CD14-positive monocyte (primary cell): ENCODE data around the gene MYO7B. TPM values are rescaled to one million over a fixed set of nuclear protein-coding genes. Genes with fewer than 3 reads are reported as not detected.

Experiments
- DNase-seq, 3 donors: peaks; one replicate each; pipeline ENCODE4 v3.0.0-alpha.2; 2011 to 2022
- H2AFZ ChIP-seq: 2 replicates; pipeline ENCODE4 v1.6.0; 2012; ENCODE audit warnings: mild to moderate bottlenecking, low read depth, low read length, inconsistent platforms; ENCODE audit not compliant: insufficient read depth, poor library complexity, severe bottlenecking
- H3K27ac ChIP-seq, 2 donors: 1 replicate in 1 of 2; 2 replicates in 1 of 2; pipeline ENCODE4 v1.5.1; 2012 to 2013; ENCODE audit warnings: low read length in 2 of 2, control low read depth in 1 of 2, inconsistent platforms in 1 of 2, low read depth in 1 of 2, mild to moderate bottlenecking in 1 of 2
- H3K27me3 ChIP-seq, 2 donors: one replicate each; pipeline versions ENCODE4 v1.6.0 to v1.6.1; 2011 to 2013; ENCODE audit warnings: low read length in 2 of 2; ENCODE audit not compliant: control insufficient read depth in 2 of 2, insufficient read depth in 2 of 2
- H3K36me3 ChIP-seq, 2 donors: replicated peaks in 1 of 2; 1 replicate in 1 of 2; 2 replicates in 1 of 2; pipeline versions ENCODE4 v1.5.1 to v1.6.1; 2012 to 2013; ENCODE audit warnings: low read length in 2 of 2, control low read depth in 1 of 2, inconsistent platforms in 1 of 2, mild to moderate bottlenecking in 1 of 2; ENCODE audit not compliant: insufficient read depth in 2 of 2, control insufficient read depth in 1 of 2
- H3K4me1 ChIP-seq, 2 donors: 1 replicate in 1 of 2; 2 replicates in 1 of 2; pipeline versions ENCODE4 v1.5.1 to v1.6.1; 2012 to 2013; ENCODE audit warnings: low read length in 2 of 2, control low read depth in 1 of 2, inconsistent platforms in 1 of 2, mild to moderate bottlenecking in 1 of 2, moderate library complexity in 1 of 2; ENCODE audit not compliant: insufficient read depth in 2 of 2, control insufficient read depth in 1 of 2
- H3K4me2 ChIP-seq: replicated peaks from 2 replicates; pipeline ENCODE3; 2012; ENCODE audit warnings: low read length, moderate library complexity, mild to moderate bottlenecking; ENCODE audit not compliant: poor library complexity, severe bottlenecking; ENCODE audit errors: extremely low read depth
- H3K4me3 ChIP-seq, 3 experiments: fragments of 200-600 bp in 1 of 3; sonication (generic) in 1 of 3; replicated peaks in 1 of 3; 1 replicate in 2 of 3; 2 replicates in 1 of 3; pipeline ENCODE4 v1.5.1; 2011 to 2013; ENCODE audit warnings: low read length in 3 of 3, mild to moderate bottlenecking in 3 of 3, control low read depth in 2 of 3, low read depth in 2 of 3, inconsistent platforms in 1 of 3, moderate library complexity in 1 of 3
- H3K79me2 ChIP-seq: 2 replicates; pipeline ENCODE4 v1.6.0; 2012; ENCODE audit warnings: mild to moderate bottlenecking, control low read depth, inconsistent platforms, low read length, moderate library complexity; ENCODE audit not compliant: insufficient read depth
- H3K9ac ChIP-seq: 2 replicates; pipeline ENCODE4 v1.6.0; 2017; ENCODE audit warnings: low read length, mild to moderate bottlenecking; ENCODE audit not compliant: insufficient read depth, poor library complexity, severe bottlenecking
- H3K9me3 ChIP-seq, 2 donors: replicated peaks in 1 of 2; 1 replicate in 1 of 2; 2 replicates in 1 of 2; pipeline versions ENCODE4 v1.5.1 to v1.6.1; 2012 to 2013; ENCODE audit warnings: low read length in 2 of 2, control low read depth in 1 of 2; ENCODE audit not compliant: control insufficient read depth in 1 of 2, insufficient read depth in 1 of 2
- H4K20me1 ChIP-seq: 2 replicates; pipeline ENCODE4 v1.6.0; 2012; ENCODE audit warnings: mild to moderate bottlenecking, low read length, control low read depth, moderate library complexity; ENCODE audit not compliant: insufficient read depth
- H3K27ac Mint-ChIP-seq, 7 donors: one replicate each; pipeline ENCODE4 v1.8.0; 2020; ENCODE audit warnings: mild to moderate bottlenecking in 7 of 7, mixed read lengths in 7 of 7, moderate library complexity in 6 of 7, inconsistent platforms in 2 of 7
- H3K27me3 Mint-ChIP-seq, 3 donors: one replicate each; pipeline ENCODE4 v1.8.0; 2021 to 2022; ENCODE audit warnings: low read depth in 3 of 3, mild to moderate bottlenecking in 3 of 3, mixed read lengths in 3 of 3, moderate library complexity in 3 of 3, inconsistent platforms in 1 of 3
- H3K36me3 Mint-ChIP-seq, 2 donors: one replicate each; pipeline ENCODE4 v1.8.0; 2020; ENCODE audit warnings: mixed read lengths in 2 of 2, inconsistent platforms in 1 of 2, mild to moderate bottlenecking in 1 of 2
- H3K4me1 Mint-ChIP-seq: one replicate; pipeline ENCODE4 v1.8.0; 2020; ENCODE audit warnings: mild to moderate bottlenecking, mixed read lengths
- H3K4me3 Mint-ChIP-seq, 2 donors: one replicate each; pipeline ENCODE4 v1.8.0; 2020; ENCODE audit warnings: mild to moderate bottlenecking in 2 of 2, mixed read lengths in 2 of 2, moderate library complexity in 1 of 2
- H3K9me3 Mint-ChIP-seq, 7 donors: one replicate each; pipeline ENCODE4 v1.8.0; 2020 to 2022; ENCODE audit warnings: mixed read lengths in 7 of 7, mild to moderate bottlenecking in 6 of 7, moderate library complexity in 6 of 7, inconsistent platforms in 2 of 7
- CTCF ChIP-seq: fragments of 200-600 bp; IDR thresholded peaks from one replicate; pipeline ENCODE4 v1.8.0; 2022; ENCODE audit warnings: antibody characterized with exemption, mild to moderate bottlenecking
- WGBS: methylation state at CpG from one replicate; pipeline ENCODE4 v1.1.5; 2013; ENCODE audit warnings: missing lambda C conversion rate; ENCODE audit not compliant: insufficient coverage; 5-methylcytosine and 5-hydroxymethylcytosine counted together
- intact Hi-C, 2 donors: fragments of 100-400 bp; cut with micrococcal nuclease; formaldehyde crosslinking; loops; one replicate each; pipeline versions ENCODE4 v1.15.0 to v1.15.1; 2023
- polyA plus RNA-seq, 3 donors: library from polyadenylated mRNA; depleted of rRNA in 1 of 3; unstranded in 2 of 3; stranded (reverse) in 1 of 3; fragments of 300-500 nt in 2 of 3; fragments of >200 nt in 1 of 3; fragmentation: Illumina TruSeq in 2 of 3; gene quantifications; 1 replicate in 2 of 3; 2 replicates in 1 of 3; pipeline ENCODE4 v1.2.3, GENCODE V29; 2012 to 2021

Gene MYO7B
- polyA plus RNA-seq, 3 donors, result 7.3 to 9.8 (median 9.0) TPM

GRCh38 chr2:127561371-127561770, 25.9 kb downstream of the MYO7B start:
- intact Hi-C loops, result no loop called here
- no peak for TF ChIP-seq CTCF
- 93% methylated on average over 6 of the region's 8 CpGs for WGBS
- Histone ChIP-seq H4K20me1 (no peaks in the 10 kb centered on the region), H3K36me3 (no peaks in the 10 kb centered on the region), H3K4me2 (no peak overlapping the region), H3K9me3 (peaks cover 0 to 4% of the 10 kb centered on the region in 2 donors), H3K27ac (no peak overlapping the region), H3K4me1 (peaks cover 37 to 44% of the 10 kb centered on the region in 2 donors), H2AFZ (no peak overlapping the region), H3K9ac (no peak overlapping the region), H3K27me3 (no peaks in the 10 kb centered on the region), H3K79me2 (no peaks in the 10 kb centered on the region), H3K4me3 (no peak overlapping the region)
- Mint-ChIP-seq H3K27me3 (peaks cover 1 to 5% (median 3%) of the 10 kb centered on the region in 3 donors), H3K4me3 (no peak overlapping the region), H3K27ac (peak overlapping the region in 1 of 7 donors; percentile 24), H3K9me3 (peaks cover 3 to 15% (median 10%) of the 10 kb centered on the region in 7 donors), H3K36me3 (no peaks in the 10 kb centered on the region), H3K4me1 (peaks cover 45% of the 10 kb centered on the region)
- no peak for DNase-seq

DNA sequence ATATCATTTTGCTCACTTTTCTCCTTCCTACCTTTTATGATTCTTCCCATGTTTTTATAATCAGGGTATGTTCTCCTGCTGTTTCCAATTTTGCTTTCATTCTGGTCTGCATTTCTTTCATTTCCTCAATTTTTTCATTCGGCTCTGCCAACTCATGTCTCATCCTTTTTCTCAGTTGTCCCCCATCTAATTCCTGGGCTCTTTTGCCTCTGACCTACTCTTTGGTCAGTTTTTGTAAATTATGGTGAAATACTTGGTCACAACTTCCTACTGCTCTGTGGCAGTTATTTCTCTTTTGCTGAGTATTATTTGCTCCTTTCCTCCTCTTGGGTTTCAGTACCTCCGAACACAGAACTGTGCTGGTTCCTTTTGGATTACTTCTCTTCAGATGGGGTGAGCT, 27.5 kb downstream of the MYO7B start:
- WGBS, result no CpG with 5 or more reads among the region's 2 CpGs
- DNase-seq, result peak in 2 of 3 donors; percentile 28 to 51
- peak overlapping the region; percentile 62 to 75 for H3K27ac ChIP-seq
- H3K9me3 Mint-ChIP-seq, result peaks cover 0 to 9% (median 3%) of the 10 kb centered on the region in 7 donors
- peak overlapping the region in 1 of 3 experiments; percentile 31 for H3K4me3 ChIP-seq
- H3K79me2 ChIP-seq, result no peaks in the 10 kb centered on the region
- H3K4me2 ChIP-seq, result peak overlapping the region; percentile 32
- peak overlapping the region; percentile 55 for H2AFZ ChIP-seq
- H3K36me3 Mint-ChIP-seq, result no peaks in the 10 kb centered on the region
- H3K36me3 ChIP-seq, result no peaks in the 10 kb centered on the region
- H3K27ac Mint-ChIP-seq, result peak overlapping the region; percentile 84 to 97 (median 91)
- intact Hi-C loops, result no loop called here
- peaks cover 37 to 44% of the 10 kb centered on the region in 2 donors for H3K4me1 ChIP-seq
- TF ChIP-seq CTCF, result no peak
- no peaks in the 10 kb centered on the region for H4K20me1 ChIP-seq
- peaks cover 51% of the 10 kb centered on the region for H3K4me1 Mint-ChIP-seq
- no peaks in the 10 kb centered on the region for H3K27me3 ChIP-seq
- peak overlapping the region in 1 of 2 donors; percentile 35 for H3K4me3 Mint-ChIP-seq
- H3K9me3 ChIP-seq, result peaks cover 0 to 4% of the 10 kb centered on the region in 2 donors
- peaks cover 0 to 5% (median 1%) of the 10 kb centered on the region in 3 donors for H3K27me3 Mint-ChIP-seq
- H3K9ac ChIP-seq, result peak overlapping the region; percentile 25
